CD4-positive, alpha-beta T cell treated with Interleukin-15 for 1 hour (primary cell): ENCODE data around the gene RBBP4.
"Not testable (repeated sequence)": the region's sequence is repeated elsewhere in the genome, so short reads cannot be mapped to it uniquely, and the experiment has no call there.

Source experiments
- DNase-seq: peaks from one replicate; pipeline ENCODE4 v3.0.0-alpha.2; 2020

Gene RBBP4

DNA sequence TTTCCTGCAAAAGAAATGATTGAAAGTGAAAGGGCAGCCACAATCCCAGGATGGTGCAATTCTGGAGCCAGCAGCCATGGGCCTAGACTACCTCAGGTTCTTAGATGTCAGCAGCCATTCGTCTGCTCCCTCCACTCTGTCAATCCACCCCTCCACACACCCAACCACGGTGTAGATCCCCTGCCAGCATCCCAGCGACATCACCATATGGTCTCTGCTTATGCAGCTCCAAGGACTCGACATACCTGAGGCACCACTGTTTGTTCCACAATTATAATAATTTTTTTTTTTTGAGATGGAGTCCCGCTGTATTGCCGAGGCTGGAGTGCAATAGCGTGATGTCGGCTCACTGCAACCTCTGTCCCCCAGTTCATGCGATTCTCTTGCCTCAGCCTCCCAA lies 45.0 kb downstream of the RBBP4 start:
- DNase-seq = no peak

GRCh38 chr1:32696996-32697395 lies 46.0 kb downstream of the RBBP4 start:
- not testable (repeated sequence) for DNase-seq

- DNase-seq = no peak
Observed at GRCh38 chr1:32701421-32701911, 50.5 kb downstream of the RBBP4 start.

GRCh38 chr1:32701951-32702598 lies 51.1 kb downstream of the RBBP4 start:
- no peak for DNase-seq

DNA sequence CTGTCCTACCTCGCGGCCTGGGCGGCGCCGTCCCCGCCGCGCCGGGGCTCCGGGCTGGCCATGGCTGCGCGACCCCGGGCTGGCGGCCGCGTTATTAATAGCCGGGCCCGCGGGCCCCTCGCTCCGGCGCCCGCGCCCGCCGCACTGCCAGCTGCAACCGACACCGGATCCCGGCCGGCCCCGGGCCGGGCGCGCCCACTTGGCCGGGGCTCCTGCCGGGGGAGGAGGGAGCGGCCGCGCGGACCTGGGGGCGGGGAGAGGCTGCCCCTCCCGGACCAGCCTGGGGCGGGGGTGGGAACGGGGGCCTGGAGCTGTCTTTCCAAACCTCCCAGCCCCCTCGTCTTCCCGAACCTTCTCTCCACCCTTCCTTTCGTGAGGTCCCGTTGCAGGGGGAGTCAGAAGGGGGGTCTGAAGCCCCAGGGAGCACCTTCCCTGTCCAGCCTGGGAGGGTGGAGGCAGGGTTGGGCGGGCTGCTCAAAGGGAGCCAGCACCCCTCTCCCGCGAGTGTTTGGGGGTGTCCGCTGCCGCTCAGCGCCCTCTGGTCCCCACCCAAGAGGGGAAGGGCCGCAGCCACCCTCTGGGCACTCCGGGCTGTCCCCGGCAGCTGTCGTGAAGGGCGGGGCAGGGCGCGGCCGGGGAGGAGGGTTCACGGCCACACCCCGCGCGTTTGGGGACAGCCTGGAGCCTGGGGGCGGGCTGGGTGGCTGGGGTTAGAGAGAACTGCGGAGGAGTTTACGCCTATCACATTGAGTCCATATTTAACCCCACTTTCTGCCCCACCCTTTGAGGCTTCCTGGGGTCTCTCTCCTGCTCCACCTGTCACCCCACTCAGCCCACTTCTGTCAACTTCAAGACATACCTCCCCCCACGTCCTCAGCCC lies 51.8 kb downstream of the RBBP4 start, which contains the start of gene SYNC:
TSS of gene SYNC (minus strand) at position 172 of the 880 bp plus-strand sequence. CDS start at position 62, 110 bp downstream.
- no peak for DNase-seq

GRCh38 chr1:32703479-32704291 lies 52.7 kb downstream of the RBBP4 start:
- no peak for DNase-seq

DNA sequence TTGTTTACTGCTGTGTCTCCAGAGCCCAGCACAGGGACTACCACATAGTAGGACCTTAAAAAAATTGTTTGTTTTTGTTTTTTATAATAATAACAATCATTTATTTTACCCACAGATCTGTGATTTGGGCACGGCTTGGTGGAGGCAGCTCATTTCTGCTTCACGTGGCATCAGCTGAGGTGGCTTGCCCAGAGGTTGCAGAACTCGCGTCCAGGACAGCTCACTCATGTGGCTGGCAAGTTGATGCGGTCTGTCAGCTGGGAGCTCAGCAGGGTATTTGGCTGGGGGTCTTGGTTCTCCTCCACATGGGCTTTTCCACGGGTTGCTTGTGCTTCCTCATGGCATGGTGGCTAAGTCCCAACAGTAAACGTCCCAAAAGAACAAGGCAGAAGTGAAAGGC lies 54.5 kb downstream of the RBBP4 start:
- DNase-seq = no peak

DNA sequence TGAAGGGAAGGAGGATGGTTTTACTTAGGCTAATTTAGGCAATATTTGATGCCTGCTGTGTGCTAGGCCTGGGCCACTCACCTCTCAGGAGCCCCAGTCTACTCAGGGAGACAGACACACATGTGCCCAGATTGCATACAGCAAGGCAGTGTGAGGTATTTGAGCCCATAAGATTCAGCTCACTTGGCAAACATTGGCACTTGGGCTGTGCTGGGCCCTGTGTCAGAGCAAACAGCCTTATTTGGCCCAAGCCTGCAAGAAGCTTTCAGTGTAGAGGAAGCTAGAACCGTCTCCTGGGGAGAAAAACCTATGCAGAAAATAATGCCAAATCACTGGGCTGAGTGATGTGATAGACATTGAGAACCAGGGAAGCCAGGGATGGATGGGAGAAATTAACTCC lies 55.5 kb downstream of the RBBP4 start:
- DNase-seq = no peak

- no peak for DNase-seq
Observed at GRCh38 chr1:32709075-32709474, 58.1 kb downstream of the RBBP4 start.

DNA sequence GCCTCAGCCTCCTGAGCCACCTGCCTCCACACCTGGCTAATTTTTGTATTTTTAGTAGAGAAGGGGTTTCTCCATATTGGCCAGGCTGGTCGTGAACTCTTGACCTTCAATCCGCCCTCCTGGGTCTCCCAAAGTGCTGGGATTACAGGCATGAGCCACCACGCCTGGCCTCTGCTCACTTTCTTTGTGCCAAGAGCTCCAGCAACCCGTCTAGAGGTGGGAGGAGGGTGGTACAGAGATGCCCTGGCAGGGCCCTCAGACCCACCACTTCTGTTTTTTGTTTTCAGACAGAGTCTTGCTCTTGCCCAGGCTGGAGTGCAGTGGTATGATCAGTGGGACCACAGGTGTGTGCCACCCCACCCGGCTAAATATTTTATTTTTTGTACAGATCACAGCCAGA lies 58.5 kb downstream of the RBBP4 start:
- DNase-seq = no peak

- not testable (repeated sequence) for DNase-seq
Observed at GRCh38 chr1:32711221-32711620, 60.2 kb downstream of the RBBP4 start.

- no peak for DNase-seq
Observed at GRCh38 chr1:32713081-32713480, 62.1 kb downstream of the RBBP4 start.

DNA sequence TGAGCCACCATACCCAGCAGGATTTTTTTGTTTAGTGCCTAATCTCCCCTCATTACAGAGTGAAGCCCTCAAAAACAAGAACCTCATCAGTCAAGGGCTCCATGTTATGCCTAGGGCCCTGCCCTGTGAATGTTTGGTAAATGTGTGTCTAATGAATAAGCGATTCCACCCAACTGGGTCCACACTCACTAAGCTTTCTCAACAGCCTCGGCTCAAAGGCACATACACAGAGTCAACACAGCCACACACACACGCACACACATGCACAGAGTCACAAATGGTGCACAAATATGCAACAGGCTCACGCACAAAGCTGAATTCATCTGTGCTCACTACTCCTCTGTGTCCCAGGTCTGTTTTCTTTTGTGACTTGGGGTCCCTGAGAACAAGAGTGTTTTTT lies 63.3 kb downstream of the RBBP4 start:
- DNase-seq = no peak

- DNase-seq = no peak
Observed at GRCh38 chr1:32715901-32716311, 64.9 kb downstream of the RBBP4 start.

DNA sequence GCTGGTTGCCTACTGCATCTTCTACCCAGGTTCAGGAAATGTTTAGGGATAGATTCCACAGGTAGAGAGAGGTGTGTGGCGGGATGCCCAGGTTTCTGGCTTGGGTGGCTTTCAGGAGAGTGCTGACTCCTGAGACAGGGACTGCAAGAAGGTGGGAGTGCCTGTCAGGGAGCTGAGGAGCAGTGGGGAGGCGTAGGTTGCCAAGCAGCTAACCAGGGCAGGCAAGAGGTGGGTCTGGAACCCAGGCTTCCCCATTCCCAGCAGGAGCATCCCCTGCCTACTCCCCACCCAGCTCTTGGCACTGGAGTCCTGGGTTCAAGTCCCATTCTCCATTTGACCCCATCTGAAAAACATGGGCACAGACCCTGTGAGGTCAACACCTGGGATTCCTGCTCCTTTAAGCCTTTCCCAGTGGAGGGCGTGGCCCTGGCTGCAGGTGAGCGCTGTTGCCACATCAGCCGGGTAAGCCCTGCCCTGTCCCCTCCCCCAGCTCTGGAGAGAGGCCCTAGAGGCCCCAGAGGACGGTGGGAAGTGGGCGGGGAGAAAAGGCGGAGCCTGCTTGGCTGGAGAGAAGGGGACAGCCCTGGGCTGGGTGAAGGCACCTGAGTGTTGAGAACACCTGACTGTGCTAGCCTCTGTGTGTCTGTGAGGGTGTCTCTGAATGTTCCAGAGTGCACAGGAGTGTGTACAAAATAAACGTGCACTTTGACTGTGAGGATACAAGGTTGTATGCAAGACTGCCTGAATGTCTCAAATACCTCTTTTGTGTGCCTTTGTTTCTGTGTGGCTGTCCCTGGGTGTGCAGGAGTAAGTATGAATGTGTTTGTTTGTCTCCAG lies 65.5 kb downstream of the RBBP4 start:
- peak; percentile 30 for DNase-seq

GRCh38 chr1:32717503-32717902 lies 66.5 kb downstream of the RBBP4 start:
- no peak for DNase-seq

DNA sequence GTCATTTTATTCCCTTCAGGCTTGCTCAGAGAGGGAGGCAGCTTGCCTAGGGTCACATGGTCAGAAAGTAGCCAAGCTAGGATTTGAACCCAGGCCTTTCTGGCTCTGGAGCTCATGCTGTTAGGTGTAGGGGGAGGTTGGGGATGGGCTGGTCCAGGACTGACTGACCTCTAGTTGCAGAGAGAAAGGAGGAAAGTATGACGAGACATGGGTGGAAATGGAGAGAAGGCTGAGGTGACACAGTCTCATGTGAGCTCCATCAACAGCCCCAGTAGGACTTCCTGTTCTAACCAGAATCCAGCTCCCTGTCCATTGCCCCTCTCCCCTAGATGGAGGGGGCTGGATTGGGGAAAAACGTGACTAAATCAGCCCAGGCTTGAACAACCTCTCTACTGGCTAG lies 67.0 kb downstream of the RBBP4 start:
- DNase-seq = no peak

GRCh38 chr1:32718527-32718926 lies 67.5 kb downstream of the RBBP4 start:
- no peak for DNase-seq

GRCh38 chr1:32719681-32720275 lies 68.8 kb downstream of the RBBP4 start:
- DNase-seq = no peak

GRCh38 chr1:32724678-32725614 lies 73.9 kb downstream of the RBBP4 start:
- peak; percentile 28 for DNase-seq

DNA sequence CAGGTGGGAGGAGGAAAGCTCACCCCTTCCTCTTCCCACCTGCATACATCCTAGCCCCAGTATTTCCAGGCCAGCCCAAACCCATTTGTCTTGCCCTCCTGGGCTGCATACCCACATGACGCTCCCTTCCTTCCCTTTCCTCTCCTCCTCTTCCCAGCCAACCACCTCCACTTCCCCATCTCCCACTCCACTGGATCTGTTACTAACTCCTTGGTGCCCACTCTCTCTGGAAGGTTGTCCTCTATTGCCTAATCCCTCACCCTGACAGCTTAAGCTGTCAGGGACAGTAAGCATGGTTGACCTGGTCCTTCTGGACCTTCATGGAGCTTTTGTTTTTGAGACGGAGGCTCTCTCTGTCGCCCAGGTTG lies 74.6 kb downstream of the RBBP4 start:
- no peak for DNase-seq
